Measurements from ENCODE around the gene PCYT2. TPM values are rescaled to one million over a fixed set of nuclear protein-coding genes. Genes with fewer than 3 reads are reported as not detected.
A peak's percentile ranks its signal among the peaks of the same experiment; 100 is the strongest.

PCYT2 gene
- total RNA-seq, 1 donor from 2014 or later, result 49.5 TPM

GRCh38 chr17:81927653-81928543 is 16.7 kb upstream of the PCYT2 start, which contains the start of gene MAFG:
Gene MAFG (minus strand): TSS chr17:81927735. CDS start chr17:81923185, 4,550 bp downstream.
- H3K4me1 Mint-ChIP-seq (ENCODE audit: low read depth), result peaks cover 15% of the 10 kb centered on the region
- intact Hi-C loops (cut with micrococcal nuclease), result loop anchor here (1.0 to 2.0 kb wide), 6 partner anchors 9 to 168 kb away; partner anchors contain the start of genes ARHGDIA, ASPSCR1, CENPX and LRRC45
- peaks cover 2% of the 10 kb centered on the region for H3K27me3 Mint-ChIP-seq (ENCODE audit: insufficient read depth)
- H3K36me3 Mint-ChIP-seq (ENCODE audit: low read depth), result peaks cover 1% of the 10 kb centered on the region
- H3K27ac Mint-ChIP-seq, result peak within 1 kb of the TSS; percentile 79
- no peaks in the 10 kb centered on the region for H3K9me3 Mint-ChIP-seq
- H3K4me3 Mint-ChIP-seq, result peak within 1 kb of the TSS; percentile 89
- DNase-seq (ENCODE audit: low spot score), result peak; percentile 88

- Mint-ChIP-seq H3K9me3 (no peaks in the 10 kb centered on the region), H3K36me3 (ENCODE audit: low read depth) (no peaks in the 10 kb centered on the region), H3K27ac (no peak overlapping the region), H3K27me3 (ENCODE audit: insufficient read depth) (peaks cover 2% of the 10 kb centered on the region), H3K4me3 (peak overlapping the region; percentile 68), H3K4me1 (ENCODE audit: low read depth) (peaks cover 15% of the 10 kb centered on the region)
- intact Hi-C loops (cut with micrococcal nuclease), result loop anchor here (1.0 to 2.0 kb wide), 5 partner anchors 10 to 96 kb away; partner anchors contain the start of genes ARHGDIA, ASPSCR1, CENPX and LRRC45
- peak; percentile 18 for DNase-seq (ENCODE audit: low spot score)
These were observed 16.0 kb upstream of the PCYT2 start for GRCh38 chr17:81927152-81927652.

- intact Hi-C loops (cut with micrococcal nuclease), result loop anchor here (1.0 to 2.0 kb wide), 6 partner anchors 8 to 96 kb away; partner anchors contain the start of genes ARHGDIA, ASPSCR1, CENPX and LRRC45
- Mint-ChIP-seq H3K4me1 (ENCODE audit: low read depth) (peaks cover 15% of the 10 kb centered on the region), H3K27ac (peak overlapping the region; percentile 79), H3K4me3 (peak overlapping the region; percentile 89), H3K9me3 (no peaks in the 10 kb centered on the region), H3K27me3 (ENCODE audit: insufficient read depth) (peaks cover 2% of the 10 kb centered on the region), H3K36me3 (ENCODE audit: low read depth) (peaks cover 2% of the 10 kb centered on the region)
- DNase-seq (ENCODE audit: low spot score), result peak; percentile 46
These were observed 15.4 kb upstream of the PCYT2 start for GRCh38 chr17:81926451-81927151.

GRCh38 chr17:81925860-81926450 is 14.8 kb upstream of the PCYT2 start:
- H3K4me1 Mint-ChIP-seq (ENCODE audit: low read depth), result peaks cover 15% of the 10 kb centered on the region
- H3K9me3 Mint-ChIP-seq, result no peaks in the 10 kb centered on the region
- intact Hi-C loops (cut with micrococcal nuclease), result loop anchor here (1.0 to 2.0 kb wide), 4 partner anchors 8 to 97 kb away; partner anchors contain the start of genes ARHGDIA, CENPX, LRRC45 and PCYT2
- no peak for DNase-seq (ENCODE audit: low spot score)
- H3K27me3 Mint-ChIP-seq (ENCODE audit: insufficient read depth), result peaks cover 2% of the 10 kb centered on the region
- H3K4me3 Mint-ChIP-seq, result peak overlapping the region; percentile 89
- H3K27ac Mint-ChIP-seq, result peak overlapping the region; percentile 79
- peaks cover 2% of the 10 kb centered on the region for H3K36me3 Mint-ChIP-seq (ENCODE audit: low read depth)

GRCh38 chr17:81924557-81925532 is 13.6 kb upstream of the PCYT2 start:
- Mint-ChIP-seq H3K36me3 (ENCODE audit: low read depth) (peaks cover 2% of the 10 kb centered on the region), H3K27ac (no peak overlapping the region), H3K4me1 (ENCODE audit: low read depth) (peaks cover 15% of the 10 kb centered on the region), H3K9me3 (no peaks in the 10 kb centered on the region), H3K27me3 (ENCODE audit: insufficient read depth) (no peaks in the 10 kb centered on the region), H3K4me3 (peak overlapping the region; percentile 89)
- intact Hi-C loops (cut with micrococcal nuclease), result no loop called here
- DNase-seq (ENCODE audit: low spot score), result no peak

GRCh38 chr17:81923302-81924260 is 12.4 kb upstream of the PCYT2 start:
- no peak overlapping the region for H3K27ac Mint-ChIP-seq
- H3K4me1 Mint-ChIP-seq (ENCODE audit: low read depth), result peaks cover 26% of the 10 kb centered on the region
- no peaks in the 10 kb centered on the region for H3K9me3 Mint-ChIP-seq
- no peak overlapping the region for H3K4me3 Mint-ChIP-seq
- H3K36me3 Mint-ChIP-seq (ENCODE audit: low read depth), result peaks cover 10% of the 10 kb centered on the region
- no peak for DNase-seq (ENCODE audit: low spot score)
- H3K27me3 Mint-ChIP-seq (ENCODE audit: insufficient read depth), result no peaks in the 10 kb centered on the region
- intact Hi-C loops (cut with micrococcal nuclease), result no loop called here

GRCh38 chr17:81922566-81923301 is 11.5 kb upstream of the PCYT2 start:
- peaks cover 31% of the 10 kb centered on the region for H3K4me1 Mint-ChIP-seq (ENCODE audit: low read depth)
- H3K9me3 Mint-ChIP-seq, result no peaks in the 10 kb centered on the region
- no peak overlapping the region for H3K27ac Mint-ChIP-seq
- no peaks in the 10 kb centered on the region for H3K27me3 Mint-ChIP-seq (ENCODE audit: insufficient read depth)
- DNase-seq (ENCODE audit: low spot score), result no peak
- peaks cover 10% of the 10 kb centered on the region for H3K36me3 Mint-ChIP-seq (ENCODE audit: low read depth)
- intact Hi-C loops (cut with micrococcal nuclease), result no loop called here
- H3K4me3 Mint-ChIP-seq, result no peak overlapping the region

GRCh38 chr17:81921996-81922565 is 10.9 kb upstream of the PCYT2 start:
- no peaks in the 10 kb centered on the region for H3K9me3 Mint-ChIP-seq
- no peaks in the 10 kb centered on the region for H3K27me3 Mint-ChIP-seq (ENCODE audit: insufficient read depth)
- peaks cover 13% of the 10 kb centered on the region for H3K36me3 Mint-ChIP-seq (ENCODE audit: low read depth)
- peaks cover 35% of the 10 kb centered on the region for H3K4me1 Mint-ChIP-seq (ENCODE audit: low read depth)
- DNase-seq (ENCODE audit: low spot score), result no peak
- intact Hi-C loops (cut with micrococcal nuclease), result no loop called here
- no peak overlapping the region for H3K27ac Mint-ChIP-seq
- no peak overlapping the region for H3K4me3 Mint-ChIP-seq

GRCh38 chr17:81921537-81921862 is 10.3 kb upstream of the PCYT2 start:
- Mint-ChIP-seq H3K4me1 (ENCODE audit: low read depth) (peaks cover 38% of the 10 kb centered on the region), H3K36me3 (ENCODE audit: low read depth) (peaks cover 16% of the 10 kb centered on the region), H3K4me3 (no peak overlapping the region), H3K9me3 (no peaks in the 10 kb centered on the region), H3K27me3 (ENCODE audit: insufficient read depth) (no peaks in the 10 kb centered on the region), H3K27ac (no peak overlapping the region)
- intact Hi-C loops (cut with micrococcal nuclease), result no loop called here
- DNase-seq (ENCODE audit: low spot score), result no peak

Measured in activated T-helper 1 cell treated with anti-CD3 and anti-CD28 coated beads, Interleukin-12 subunit alpha, Interleukin-12 subunit beta, Interleukin-2, Interleukin-4 antibody, amounts not matched to agents 30 ng/mL and 10 ng/mL and 1 ng/mL, durations not matched to agents 14 hours and 24 hours and 36 hours (primary cell).